ENCODE data around the gene KHDRBS2. TPM values are rescaled to one million over a fixed set of nuclear protein-coding genes. Genes with fewer than 3 reads are reported as not detected.

KHDRBS2 gene
- total and polyA plus RNA-seq, 2 donors (not counting 1 experiment from before 2014, with no cell fraction given) = not detected

DNA sequence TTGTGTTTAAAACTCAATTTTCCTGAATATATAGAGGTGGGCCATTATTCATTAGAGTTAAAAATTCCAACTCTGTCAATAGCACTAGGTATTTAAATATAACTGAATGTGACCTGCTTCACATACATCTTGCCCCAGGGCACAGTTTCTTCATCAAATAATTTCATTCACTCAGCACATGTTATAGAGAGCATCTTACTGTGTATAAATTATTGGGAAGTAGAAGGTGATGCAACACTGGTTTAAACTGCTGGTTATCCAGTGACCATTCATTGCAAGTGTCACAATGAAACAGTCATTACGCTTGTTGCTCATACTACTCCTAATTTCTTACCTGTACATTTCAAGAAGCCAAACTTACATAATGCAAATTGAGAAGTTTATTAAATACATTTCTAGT is 93.4 kb downstream of the KHDRBS2 start:
- Histone ChIP-seq H3K9ac (ENCODE audit: insufficient read depth, low read length) (no peak overlapping the region), H3K9me3 (ENCODE audit: control insufficient read depth, insufficient read depth, low read depth, low read length) (no peaks in the 10 kb centered on the region), H3K4me1 (ENCODE audit: control insufficient read depth, extremely low read depth, insufficient read depth, low read length) (no peaks in the 10 kb centered on the region), H3K4me2 (ENCODE audit: extremely low read depth, insufficient read depth, low read length) (no peak overlapping the region), H3K36me3 (ENCODE audit: control insufficient read depth, insufficient read depth, low read length) (no peaks in the 10 kb centered on the region), H2AFZ (ENCODE audit: low read length) (no peak overlapping the region), H3K79me2 (ENCODE audit: control insufficient read depth, insufficient read depth, low read length) (no peaks in the 10 kb centered on the region), H3K27me3 (ENCODE audit: control insufficient read depth, insufficient read depth, low read length) (no peaks in the 10 kb centered on the region), H3K27ac (ENCODE audit: insufficient read depth, low read length) (no peak overlapping the region), H3K4me3 (replicated peaks in 1 of 4; ENCODE audit: control extremely low read depth in 1 of 4, insufficient read depth in 1 of 4, low read depth in 3 of 4, low read length in 4 of 4) (no peak overlapping the region), H4K20me1 (ENCODE audit: control insufficient read depth, extremely low read depth, insufficient read depth, low read length) (no peaks in the 10 kb centered on the region)
- TF ChIP-seq EZH2 (IDR thresholded peaks at IDR 0.05; ENCODE audit: low read length, missing control alignments) = no peak
- TF ChIP-seq, protein P1, sequence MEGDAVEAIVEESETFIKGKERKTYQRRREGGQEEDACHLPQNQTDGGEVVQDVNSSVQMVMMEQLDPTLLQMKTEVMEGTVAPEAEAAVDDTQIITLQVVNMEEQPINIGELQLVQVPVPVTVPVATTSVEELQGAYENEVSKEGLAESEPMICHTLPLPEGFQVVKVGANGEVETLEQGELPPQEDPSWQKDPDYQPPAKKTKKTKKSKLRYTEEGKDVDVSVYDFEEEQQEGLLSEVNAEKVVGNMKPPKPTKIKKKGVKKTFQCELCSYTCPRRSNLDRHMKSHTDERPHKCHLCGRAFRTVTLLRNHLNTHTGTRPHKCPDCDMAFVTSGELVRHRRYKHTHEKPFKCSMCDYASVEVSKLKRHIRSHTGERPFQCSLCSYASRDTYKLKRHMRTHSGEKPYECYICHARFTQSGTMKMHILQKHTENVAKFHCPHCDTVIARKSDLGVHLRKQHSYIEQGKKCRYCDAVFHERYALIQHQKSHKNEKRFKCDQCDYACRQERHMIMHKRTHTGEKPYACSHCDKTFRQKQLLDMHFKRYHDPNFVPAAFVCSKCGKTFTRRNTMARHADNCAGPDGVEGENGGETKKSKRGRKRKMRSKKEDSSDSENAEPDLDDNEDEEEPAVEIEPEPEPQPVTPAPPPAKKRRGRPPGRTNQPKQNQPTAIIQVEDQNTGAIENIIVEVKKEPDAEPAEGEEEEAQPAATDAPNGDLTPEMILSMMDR (conservative IDR thresholded peaks at IDR 0.05 in 1 of 2, IDR thresholded peaks at IDR 0.05 in 1 of 2; ENCODE audit: low read depth in 1 of 2, low read length in 2 of 2) = no peak
- DNase-seq (ENCODE audit: low read depth in 2 of 2) = no peak

DNA sequence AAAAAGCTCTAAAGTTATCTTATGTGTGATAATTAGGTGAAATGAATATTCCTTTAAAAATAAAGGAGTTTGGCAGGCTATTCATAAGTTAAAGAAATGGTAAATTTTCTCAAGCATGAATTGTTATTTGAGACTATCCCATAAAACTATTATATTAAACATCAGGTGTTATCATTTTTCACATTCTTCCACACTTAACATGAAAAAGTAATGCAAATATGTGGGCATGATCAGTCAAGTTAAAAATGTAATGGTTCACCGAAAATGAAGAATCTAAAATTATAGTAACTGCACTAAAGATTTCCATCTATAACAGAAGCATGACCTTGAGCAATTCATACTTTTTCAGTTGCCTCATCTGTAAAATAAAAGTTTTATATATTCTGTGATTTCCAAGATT is 110.8 kb downstream of the KHDRBS2 start:
- TF ChIP-seq, protein P1 (conservative IDR thresholded peaks at IDR 0.05 in 1 of 2, IDR thresholded peaks at IDR 0.05 in 1 of 2; ENCODE audit: low read depth in 1 of 2, low read length in 2 of 2) = no peak
- no peak for TF ChIP-seq EZH2 (IDR thresholded peaks at IDR 0.05; ENCODE audit: low read length, missing control alignments)
- H4K20me1 ChIP-seq (ENCODE audit: control insufficient read depth, extremely low read depth, insufficient read depth, low read length) = no peaks in the 10 kb centered on the region
- H2AFZ ChIP-seq (ENCODE audit: low read length) = no peak overlapping the region
- no peaks in the 10 kb centered on the region for H3K36me3 ChIP-seq (ENCODE audit: control insufficient read depth, insufficient read depth, low read length)
- H3K4me3 ChIP-seq (replicated peaks in 1 of 4; ENCODE audit: control extremely low read depth in 1 of 4, insufficient read depth in 1 of 4, low read depth in 3 of 4, low read length in 4 of 4) = no peak overlapping the region
- no peaks in the 10 kb centered on the region for H3K27me3 ChIP-seq (ENCODE audit: control insufficient read depth, insufficient read depth, low read length)
- H3K9ac ChIP-seq (ENCODE audit: insufficient read depth, low read length) = no peak overlapping the region
- H3K27ac ChIP-seq (ENCODE audit: insufficient read depth, low read length) = no peak overlapping the region
- no peaks in the 10 kb centered on the region for H3K9me3 ChIP-seq (ENCODE audit: control insufficient read depth, insufficient read depth, low read depth, low read length)
- H3K4me2 ChIP-seq (ENCODE audit: extremely low read depth, insufficient read depth, low read length) = no peak overlapping the region
- H3K79me2 ChIP-seq (ENCODE audit: control insufficient read depth, insufficient read depth, low read length) = no peaks in the 10 kb centered on the region
- no peaks in the 10 kb centered on the region for H3K4me1 ChIP-seq (ENCODE audit: control insufficient read depth, extremely low read depth, insufficient read depth, low read length)
- no peak for DNase-seq (ENCODE audit: low read depth in 2 of 2)

DNA sequence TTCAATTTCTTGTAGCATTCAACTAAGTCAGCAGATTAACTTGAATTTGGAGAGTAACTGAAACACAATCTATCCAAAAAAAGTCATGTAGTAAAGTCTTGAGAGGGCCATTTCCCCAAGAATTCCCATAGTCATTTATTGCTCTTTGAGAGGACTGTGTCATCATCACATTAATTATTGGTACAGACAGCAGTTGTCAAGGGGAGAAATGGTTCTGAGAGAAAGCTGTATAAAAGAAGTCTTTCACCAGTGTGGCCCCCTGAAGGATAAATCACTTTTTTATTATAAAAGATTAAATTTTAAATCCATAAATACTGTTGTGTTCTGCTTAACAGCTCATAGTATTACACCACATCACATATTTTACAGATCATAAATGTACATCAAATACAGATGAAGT is 111.5 kb downstream of the KHDRBS2 start:
- Histone ChIP-seq H3K4me3 (replicated peaks in 1 of 4; ENCODE audit: control extremely low read depth in 1 of 4, insufficient read depth in 1 of 4, low read depth in 3 of 4, low read length in 4 of 4) (no peak overlapping the region), H4K20me1 (ENCODE audit: control insufficient read depth, extremely low read depth, insufficient read depth, low read length) (no peaks in the 10 kb centered on the region), H3K9me3 (ENCODE audit: control insufficient read depth, insufficient read depth, low read depth, low read length) (no peaks in the 10 kb centered on the region), H3K4me1 (ENCODE audit: control insufficient read depth, extremely low read depth, insufficient read depth, low read length) (no peaks in the 10 kb centered on the region), H3K27me3 (ENCODE audit: control insufficient read depth, insufficient read depth, low read length) (no peaks in the 10 kb centered on the region), H3K36me3 (ENCODE audit: control insufficient read depth, insufficient read depth, low read length) (no peaks in the 10 kb centered on the region), H3K79me2 (ENCODE audit: control insufficient read depth, insufficient read depth, low read length) (no peaks in the 10 kb centered on the region), H3K9ac (ENCODE audit: insufficient read depth, low read length) (no peak overlapping the region), H3K4me2 (ENCODE audit: extremely low read depth, insufficient read depth, low read length) (no peak overlapping the region), H3K27ac (ENCODE audit: insufficient read depth, low read length) (no peak overlapping the region), H2AFZ (ENCODE audit: low read length) (no peak overlapping the region)
- TF ChIP-seq, protein P1 (conservative IDR thresholded peaks at IDR 0.05 in 1 of 2, IDR thresholded peaks at IDR 0.05 in 1 of 2; ENCODE audit: low read depth in 1 of 2, low read length in 2 of 2) = no peak
- TF ChIP-seq EZH2 (IDR thresholded peaks at IDR 0.05; ENCODE audit: low read length, missing control alignments) = no peak
- no peak for DNase-seq (ENCODE audit: low read depth in 2 of 2)

All from fibroblast of lung (primary cell).